ENCODE data around the gene DCUN1D1. TPM values are rescaled to one million over a fixed set of nuclear protein-coding genes. Genes with fewer than 3 reads are reported as not detected.
"Not testable (repeated sequence)": the region's sequence is repeated elsewhere in the genome, so short reads cannot be mapped to it uniquely, and the experiment has no call there.

DCUN1D1 gene
- 45.7 TPM for total RNA-seq

DNA sequence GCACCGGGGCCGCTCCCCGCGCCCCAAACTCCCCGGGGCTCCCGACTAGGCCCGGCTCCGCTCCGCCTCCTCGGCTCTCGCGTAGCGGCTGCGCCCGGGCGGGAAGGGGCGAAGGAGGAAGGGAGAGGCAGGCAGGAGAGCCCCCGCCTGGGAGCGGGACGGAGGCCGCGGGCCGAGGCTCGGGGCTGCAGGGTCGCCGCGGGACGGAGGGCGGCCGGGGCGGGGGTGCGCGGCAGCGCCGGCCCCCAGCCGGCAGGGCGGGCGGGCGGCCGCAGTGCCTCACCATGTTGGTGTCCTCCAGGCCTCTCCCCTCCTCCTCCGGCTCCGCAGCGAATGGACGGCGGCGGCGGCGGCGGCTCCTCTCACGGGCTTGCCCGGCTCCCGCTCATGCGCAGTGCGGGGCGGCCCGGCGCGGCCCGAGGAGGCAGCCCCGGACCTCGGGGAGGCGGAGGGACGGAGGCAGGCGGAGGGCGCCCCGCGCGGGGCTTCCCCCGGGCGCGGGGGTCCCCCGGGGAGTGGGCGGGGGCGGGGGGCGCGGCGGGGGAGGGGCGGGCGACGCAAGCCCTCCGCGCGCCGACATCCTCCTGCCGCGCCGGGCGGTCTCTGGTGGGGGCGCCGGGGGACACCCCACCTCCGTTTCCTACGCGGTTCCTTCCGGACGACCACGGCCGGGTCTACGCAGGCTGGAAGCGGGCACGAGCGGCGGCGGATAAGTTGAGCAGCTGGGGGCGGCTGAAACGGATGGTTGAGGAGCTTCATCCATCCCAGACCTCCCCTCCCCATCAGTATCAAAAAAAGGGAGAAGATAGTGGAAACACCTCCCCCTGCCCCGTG is at the start of gene DCUN1D1:
Gene DCUN1D1 (minus strand): TSS at position 335 of the 834 bp plus-strand sequence. CDS start 49 bp downstream, at position 286.
- DNase-seq, result peak; percentile 95

DNA sequence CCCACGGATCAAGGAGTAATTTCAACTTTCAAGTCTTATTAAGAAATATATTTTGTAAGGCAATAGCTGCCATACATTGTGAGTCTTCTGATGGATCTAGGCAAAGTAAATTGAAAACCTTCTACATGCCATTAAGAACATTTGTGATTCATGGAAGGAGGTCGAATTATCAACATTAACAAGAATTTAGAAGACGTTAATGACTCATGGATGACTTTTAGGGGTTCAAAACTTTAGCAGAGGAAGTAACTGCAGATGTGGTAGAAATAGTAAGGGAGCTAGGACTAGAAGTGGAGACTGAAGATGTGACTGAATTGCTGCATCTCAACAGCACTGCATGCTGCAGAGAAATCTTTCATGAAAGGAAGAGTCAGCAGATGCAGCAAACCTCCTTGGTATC is 48.1 kb upstream of the DCUN1D1 start:
- DNase-seq, result no peak

DNA sequence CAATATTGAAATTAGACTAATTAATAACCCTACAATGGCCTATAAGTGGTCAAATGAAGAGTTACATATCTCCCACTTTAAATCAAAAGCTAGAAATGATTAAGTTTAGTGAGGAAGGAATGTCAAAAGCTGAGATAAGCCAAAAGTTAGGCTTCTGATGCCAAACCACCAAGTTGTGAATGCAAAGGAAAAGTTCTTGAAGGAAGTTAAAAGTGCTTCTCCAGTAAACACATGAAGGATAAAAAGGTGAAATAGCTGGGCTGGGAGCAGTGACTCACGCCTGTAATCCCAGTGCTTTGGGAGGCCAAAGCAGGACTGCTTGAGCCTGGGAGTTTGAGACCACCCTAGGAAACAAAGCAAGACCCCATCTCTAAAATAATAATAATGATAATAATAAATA is 46.9 kb upstream of the DCUN1D1 start:
- DNase-seq, result no peak

DNA sequence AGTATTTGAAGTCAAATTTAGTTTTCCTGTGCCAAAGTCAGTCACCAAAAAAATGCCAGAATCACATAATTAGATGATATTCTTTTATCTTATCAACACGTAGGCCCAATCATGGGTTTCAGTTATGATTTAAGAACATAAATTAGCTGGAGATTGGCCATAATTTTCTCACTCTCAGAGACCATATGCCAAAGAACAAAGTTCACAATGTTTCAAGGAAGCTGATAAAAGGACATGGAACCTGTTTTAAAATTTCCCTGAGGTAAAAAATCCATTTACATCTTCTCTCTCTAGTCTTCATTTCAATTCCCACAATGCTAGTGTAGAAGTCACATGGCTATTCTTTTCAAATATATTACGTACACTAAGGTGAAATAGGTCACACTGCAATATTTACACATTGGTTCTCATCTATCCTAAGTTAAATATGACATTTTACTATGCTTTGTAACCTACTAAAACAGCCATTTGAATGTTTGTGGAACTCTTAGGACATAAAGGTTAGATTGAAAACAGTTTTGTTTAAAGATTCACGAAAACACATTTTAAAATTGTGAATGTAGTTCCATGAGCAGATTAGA is 42.7 kb upstream of the DCUN1D1 start:
- no peak for DNase-seq

DNA sequence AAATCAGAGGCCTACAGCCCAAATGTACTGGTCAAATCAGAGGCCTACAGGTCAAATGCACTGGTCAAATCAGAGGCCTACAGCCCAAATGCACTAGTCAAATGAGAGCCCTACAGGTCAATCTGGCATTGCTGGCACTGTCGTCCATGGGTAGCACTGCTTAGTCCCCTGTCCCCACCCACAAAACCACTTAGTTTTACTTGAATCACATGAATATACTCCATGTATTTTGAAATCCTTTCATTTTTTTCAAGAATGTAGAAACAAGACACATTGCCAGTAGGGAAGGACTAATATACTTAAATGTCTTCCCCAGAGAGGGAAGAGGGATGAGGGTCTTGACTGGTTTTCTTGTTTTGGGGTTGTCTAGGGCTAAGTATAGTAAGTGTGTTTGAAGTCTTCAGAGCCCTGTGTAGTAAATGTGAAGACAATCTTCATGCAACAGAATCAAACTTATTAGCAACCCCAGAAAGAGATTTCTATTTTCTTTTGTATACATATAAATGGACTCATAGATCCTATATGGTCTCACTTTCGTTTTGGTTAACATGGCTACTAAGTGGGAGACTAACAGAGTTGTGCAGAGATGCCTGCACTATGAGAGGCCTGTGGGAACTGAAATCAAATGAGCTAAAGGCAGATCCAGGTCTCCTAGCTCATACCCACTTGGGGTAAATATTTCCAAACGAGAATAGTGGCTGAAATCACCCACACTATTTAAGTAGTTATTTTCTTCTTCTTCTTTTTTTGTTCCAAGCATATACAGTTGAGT is 38.3 kb upstream of the DCUN1D1 start:
- no peak for DNase-seq

DNA sequence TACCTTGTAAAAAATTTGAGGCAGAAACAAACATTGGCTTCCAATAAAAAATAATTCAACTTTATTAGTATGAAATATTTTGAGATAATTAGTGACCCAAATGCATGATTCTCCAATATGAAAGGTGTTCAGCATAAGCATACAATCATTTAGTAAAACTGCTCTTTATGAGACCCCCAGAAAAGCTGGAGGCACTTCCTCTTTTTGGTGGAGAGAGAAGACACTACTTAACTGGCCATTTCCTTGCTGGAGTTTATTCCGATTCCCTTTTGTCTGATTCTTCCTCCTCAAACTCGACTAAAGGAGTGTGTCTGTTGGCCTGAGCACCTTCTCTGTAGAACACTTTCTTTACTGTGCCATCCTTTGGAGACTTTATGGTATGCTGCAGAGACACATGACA is 34.8 kb upstream of the DCUN1D1 start:
- no peak for DNase-seq

DNA sequence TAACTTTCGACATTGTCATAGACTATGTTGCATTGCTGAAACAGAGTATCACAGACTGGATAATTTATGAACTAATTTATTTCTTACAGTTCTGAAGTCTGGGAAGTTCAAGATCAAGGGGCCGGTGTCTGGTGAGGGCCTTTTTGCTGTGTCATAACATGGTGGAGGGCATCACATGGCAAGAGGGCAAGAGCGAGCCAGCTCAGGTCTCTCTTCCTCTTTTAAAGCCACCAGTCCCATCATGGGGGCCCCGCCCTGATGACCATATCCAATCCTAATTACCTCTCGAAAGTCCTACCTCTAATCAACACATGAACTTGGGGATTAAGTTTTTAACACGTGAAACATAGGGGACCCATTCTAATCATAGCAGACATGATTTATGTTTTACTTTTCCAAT is 33.5 kb upstream of the DCUN1D1 start:
- DNase-seq, result no peak

DNA sequence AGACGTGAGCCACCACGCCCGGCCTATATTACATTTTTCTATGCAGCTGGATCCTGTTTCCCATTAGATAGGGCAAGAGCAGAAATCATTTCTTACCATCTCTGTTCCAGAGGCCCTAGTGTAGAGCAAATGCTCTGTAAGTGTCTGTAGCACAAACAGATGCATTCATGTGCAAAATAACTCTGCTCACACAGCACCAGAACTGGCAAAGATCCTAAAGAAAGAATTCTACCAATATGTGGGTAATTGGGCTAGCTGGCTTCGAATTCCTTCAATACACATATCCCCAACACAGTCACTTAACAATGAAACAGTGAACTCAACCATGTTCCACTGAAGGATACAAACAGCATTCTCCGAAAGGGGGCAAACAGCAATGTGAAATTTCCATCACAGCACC is 32.7 kb upstream of the DCUN1D1 start:
- no peak for DNase-seq

DNA sequence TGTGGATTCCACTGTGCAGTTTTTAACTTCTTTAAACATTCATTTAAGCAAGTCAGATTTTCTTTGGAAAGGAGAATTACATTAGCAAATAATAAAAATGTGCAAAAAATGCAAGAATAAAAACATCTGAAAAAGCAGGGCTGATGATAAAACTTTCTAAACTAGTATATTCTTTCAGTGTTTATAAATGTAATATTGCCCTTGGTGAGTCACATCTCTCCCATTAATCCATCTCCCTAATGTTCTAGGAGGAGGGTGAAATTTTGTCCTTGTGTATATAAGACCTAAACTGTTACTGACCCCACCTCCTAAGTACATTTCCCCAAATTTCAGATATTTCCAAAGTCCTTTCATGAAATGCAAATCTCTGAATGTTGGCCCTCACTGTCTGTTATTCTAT is 28.5 kb upstream of the DCUN1D1 start:
- DNase-seq, result no peak

DNA sequence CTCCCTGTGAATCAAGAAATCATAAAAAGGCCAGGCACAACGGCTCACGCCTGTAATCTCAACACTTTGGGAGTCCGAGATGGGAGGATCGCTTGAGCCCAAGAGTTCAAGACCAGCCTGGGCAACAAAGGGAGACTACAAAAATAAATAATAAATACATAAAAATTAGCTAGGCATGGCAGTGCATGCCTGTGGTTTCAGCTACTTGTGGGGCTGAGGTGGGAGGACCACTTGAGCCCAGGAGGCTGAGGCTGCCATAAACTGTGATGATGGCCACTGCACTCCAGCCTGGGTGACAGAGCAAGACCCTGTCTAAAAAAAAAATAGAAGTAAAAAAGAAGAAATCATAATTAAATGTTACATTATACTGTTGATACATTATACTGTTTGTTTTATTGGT is 28.0 kb upstream of the DCUN1D1 start:
- no peak for DNase-seq

DNA sequence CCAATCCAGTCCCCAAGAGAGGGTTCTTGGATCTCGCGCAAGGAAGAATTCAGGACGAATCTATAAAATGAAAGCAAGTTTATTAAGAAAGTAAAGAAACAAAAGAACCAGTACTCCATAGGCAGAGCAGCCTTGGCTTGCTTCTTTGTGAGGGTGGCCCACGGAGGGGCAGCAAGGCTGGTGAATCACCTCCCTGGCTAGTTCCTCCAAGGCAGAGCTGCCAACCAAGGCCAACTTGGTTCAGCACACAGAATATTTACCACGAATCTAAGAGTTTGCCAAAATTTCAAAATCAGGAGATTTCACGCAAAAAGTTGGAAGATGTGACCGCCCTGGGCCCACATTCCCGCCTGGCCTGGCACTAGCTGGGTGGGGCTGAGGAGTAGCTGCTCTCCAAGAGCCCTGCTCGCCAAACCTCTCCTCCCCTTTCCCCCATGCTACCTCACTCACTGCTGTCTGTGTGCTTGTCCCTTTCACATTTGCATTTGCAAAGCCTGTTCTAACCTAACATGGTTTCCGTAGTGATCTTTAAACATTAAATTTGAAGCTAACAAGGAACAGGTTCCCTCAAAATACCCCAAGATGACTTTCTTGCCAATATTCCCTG is 26.2 kb upstream of the DCUN1D1 start:
- no peak for DNase-seq

DNA sequence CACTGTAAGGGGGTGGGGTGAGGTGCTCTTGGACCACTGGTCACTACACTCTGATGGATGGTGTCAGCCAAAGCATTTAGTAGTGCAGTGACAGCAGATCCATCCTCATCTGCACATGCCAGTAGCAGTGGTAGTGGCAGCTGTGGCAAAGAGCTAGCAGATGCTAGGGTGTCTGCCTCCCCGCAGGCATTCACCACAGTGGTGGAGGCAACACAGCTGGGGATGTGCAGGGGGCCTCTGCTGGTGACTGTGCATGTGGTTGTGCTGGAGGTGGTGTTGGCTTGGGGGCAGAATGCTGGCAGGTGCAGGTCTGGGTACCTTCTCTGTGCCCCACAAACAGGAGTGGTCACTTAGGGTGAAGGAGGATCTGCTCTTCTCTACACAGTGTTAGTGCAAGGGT is 19.4 kb upstream of the DCUN1D1 start:
- no peak for DNase-seq

DNA sequence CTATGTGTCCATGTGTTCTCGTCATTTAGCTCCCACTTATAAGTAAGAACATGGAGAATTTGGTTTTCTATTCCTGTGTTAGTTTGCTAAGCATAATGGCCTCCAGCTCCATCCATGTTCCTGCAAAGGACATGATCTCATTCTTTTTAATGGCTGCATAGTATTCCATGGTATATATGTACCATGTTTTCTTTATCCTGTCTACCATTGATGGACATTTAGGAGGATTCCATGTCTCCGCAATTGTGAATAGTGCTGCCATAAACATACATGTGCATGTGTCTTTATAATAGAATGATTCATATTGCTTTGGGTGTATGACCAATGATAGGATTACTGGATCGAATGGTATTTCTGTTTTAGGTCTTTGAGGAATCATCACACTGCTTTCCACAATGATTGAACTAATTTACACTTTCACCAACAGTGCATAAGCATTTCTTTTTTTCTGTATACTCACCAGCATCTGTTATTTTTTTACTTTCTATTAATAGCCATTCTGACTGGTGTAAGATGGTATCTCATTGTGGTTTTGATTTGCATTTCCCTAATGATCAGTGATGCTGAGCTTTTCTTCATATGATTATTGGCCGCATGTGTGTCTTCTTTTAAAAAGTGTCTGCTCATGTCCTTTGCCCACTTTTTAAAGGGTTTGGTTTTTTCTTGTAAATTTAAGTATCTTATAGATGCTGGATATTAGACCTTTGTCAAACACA is 13.3 kb upstream of the DCUN1D1 start:
- not testable (repeated sequence) for DNase-seq

DNA sequence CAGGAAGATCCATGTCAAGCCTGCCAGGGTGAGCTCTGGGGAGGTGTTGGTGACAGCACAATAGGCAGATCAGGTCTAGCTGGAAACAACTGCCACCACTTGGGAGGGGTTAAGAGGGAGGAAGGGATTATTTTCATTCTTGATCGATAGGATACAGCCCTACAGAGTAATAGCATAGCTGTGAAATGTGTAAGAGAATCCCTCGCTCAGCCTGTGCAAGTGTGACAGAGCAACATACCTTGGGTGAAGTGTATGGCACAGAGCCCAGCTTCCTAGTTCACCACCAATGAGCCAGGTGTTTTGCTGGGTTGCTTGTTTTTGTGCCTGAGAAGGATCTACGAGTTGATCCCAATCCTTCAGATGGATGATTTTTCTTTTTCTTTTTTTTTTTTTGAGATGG is 9.2 kb upstream of the DCUN1D1 start:
- DNase-seq, result peak; percentile 14

DNA sequence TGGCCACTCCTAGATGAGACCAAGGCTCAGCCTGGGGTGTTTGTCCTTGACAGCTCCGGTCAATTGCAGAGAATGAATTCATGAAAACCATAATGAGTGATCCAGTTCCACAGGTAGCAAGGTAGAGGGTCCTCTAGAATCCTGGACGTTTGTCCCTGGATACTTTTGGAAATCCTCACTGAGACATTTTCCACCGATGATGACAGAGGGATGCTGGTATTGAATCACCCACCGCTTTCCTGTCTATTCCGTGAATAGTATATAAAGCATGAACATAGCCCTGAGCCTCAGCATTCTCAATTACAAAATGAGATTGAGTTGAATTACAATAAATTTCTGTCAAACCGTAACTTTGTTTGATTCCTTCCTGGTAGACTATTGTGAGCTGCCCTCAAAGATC is 5.7 kb upstream of the DCUN1D1 start:
- no peak for DNase-seq

DNA sequence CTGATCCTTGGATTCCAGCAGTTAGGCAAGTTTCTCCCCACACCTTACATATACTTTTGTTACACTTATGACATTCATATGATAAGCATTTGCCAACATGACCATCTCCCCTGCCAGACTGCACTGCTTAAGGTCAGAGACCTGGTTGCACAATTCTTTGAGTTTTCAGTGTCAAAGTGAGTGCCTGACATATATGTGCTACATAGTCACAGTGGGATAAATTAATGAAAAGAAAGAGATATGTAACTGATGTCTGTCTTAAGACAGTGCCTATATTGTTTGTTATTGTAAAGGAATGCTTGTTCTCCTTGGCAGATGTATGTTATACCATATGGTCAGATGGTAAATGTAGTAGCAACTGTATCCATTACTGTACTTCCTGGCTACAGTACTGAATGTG is 3.5 kb upstream of the DCUN1D1 start:
- DNase-seq, result no peak

DNA sequence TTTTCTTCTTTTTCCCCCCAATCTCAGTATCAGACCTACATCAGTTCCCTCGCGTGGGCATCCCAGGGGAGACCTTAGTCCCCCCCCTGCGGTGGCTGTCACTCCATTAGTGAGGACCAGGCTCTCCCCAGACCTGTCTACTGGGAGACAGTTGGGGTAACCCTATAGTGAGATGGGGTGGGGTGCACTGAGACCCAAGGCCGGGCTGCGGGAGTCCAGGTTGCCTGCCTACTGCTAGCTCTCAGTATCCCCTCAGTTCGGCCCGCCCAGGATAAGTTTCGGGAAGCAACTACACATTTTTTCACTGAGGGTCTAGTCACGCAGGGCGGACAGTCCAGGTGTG is 671 bp upstream of the DCUN1D1 start:
- no peak for DNase-seq

DNA sequence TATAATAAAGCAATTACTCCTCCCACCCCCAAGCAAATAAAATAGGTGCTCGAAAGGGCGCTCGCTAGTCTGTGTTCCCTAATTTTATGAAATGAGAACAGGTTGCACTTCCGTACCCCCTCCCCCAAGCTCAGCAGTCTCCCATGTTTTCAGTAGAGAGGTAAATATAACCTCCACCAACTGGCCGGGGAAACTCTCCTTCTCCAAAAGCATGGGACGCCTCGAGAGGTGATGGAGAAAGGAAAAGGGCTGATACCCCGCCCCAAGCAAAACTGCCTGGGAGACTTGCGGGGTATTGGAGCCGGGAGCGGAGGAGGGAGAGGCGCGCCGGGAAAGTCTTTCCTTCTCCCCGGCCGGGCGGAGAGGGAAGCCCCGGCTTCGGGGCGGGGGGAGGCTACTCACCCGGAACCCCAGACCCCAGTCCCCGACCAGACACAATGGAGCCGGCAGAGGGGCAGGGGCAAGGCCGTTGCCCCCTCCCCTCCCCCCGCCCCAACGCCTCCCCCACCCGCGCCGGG is 605 bp downstream of the DCUN1D1 start:
- peak; percentile 51 for DNase-seq

DNA sequence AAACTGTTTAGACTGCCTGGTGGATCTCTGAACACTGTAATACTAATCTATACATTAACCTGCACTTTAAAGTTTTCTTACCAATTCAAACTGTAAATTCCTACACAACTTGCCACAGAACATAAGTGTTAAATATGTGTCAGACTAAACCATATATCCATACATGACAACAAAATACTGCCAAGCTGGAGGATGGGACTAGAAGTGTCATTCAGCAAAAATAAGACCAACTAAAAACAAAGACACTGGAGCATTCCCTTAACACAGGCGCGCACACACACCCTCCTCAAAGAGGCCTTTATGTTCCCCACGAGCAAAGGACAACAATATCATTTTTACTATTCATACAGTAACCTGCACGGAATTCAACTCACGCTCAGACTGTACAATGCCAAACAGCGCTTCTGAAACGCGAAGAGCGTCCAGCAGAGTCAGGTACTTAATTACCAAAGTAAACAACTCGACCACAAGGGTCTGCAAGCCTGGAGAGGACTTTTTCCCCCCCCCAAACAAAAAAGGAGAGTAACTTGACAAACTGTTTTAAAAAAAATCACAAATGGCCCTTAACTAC is 1.1 kb downstream of the DCUN1D1 start:
- DNase-seq, result peak; percentile 15

DNA sequence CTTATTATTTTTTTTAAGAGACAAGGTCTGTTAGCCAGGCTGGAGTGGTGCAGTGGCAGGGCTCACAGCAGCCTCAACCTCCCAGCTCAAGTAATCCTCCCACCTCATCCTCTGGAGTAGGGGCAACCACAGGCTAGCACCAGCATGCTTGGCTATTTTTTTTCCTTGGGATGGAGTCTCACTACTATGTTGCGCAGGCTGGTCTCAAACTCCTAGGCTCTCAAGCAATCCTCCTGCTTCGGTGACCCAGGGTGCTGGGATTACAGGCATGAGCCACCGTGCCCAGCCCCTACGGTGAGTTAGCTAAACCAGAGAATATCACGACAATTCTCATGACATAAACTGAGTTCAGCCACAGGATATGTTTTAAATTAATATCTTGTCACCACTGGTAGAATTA is 2.0 kb downstream of the DCUN1D1 start:
- DNase-seq, result no peak

DNA sequence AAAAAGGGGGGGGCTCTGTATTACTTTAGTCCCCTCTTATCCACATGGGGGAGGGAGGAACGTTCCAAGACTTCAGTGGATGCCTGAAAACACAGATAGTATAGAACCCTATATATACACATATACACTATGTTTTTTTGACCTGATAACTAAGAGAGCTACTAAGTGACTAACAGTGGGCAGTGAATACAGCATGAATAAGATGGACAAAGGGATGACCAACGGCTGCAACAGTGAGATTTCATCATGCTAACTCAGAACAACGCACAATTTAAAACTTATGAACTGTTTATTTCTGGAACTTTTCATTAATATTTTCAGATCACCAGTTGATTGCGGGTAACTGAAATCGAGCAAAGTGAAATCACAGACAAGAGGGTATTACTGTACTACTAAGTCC is 7.3 kb downstream of the DCUN1D1 start:
- DNase-seq, result no peak

DNA sequence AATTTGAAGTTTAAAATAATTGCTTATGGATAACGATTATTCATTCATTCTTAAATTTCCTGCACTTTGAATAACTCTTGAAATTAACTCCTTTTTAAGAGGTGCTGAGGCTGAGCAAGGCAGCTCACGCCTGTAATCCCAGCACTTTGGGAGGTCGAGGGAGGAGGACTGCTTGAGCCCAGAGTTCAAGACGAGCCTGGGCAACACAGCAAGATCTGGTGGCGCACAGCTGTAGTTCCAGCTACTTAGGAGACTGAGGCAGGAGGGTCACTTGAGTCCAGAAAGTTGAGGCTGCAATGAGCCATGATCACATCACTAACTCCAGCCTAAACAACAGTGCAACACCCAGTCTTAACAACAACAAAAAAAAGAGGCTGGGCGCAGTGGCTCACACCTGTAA is 8.0 kb downstream of the DCUN1D1 start:
- no peak for DNase-seq
